ENCODE data around the gene SLC13A5.

SLC13A5 gene

GRCh38 chr17:6706499-6706898 lies 6.7 kb downstream of the SLC13A5 start:
- no peak overlapping the region for H3K9ac ChIP-seq (ENCODE audit: insufficient read length)
- no peaks in the 10 kb centered on the region for H3K36me3 ChIP-seq (ENCODE audit: insufficient read depth, low read length)
- TF ChIP-seq EZH2 (IDR thresholded peaks at IDR 0.05) (no peak), FOXP2 (optimal IDR thresholded peaks at IDR 0.05; ENCODE audit: control extremely low read depth, extremely low read length, insufficient read depth) (no peak), POLR2AphosphoS5 (IDR thresholded peaks at IDR 0.05; ENCODE audit: borderline replicate concordance, low read depth, low read length) (no peak)
- H3K27ac ChIP-seq = no peak overlapping the region
- H3K4me3 ChIP-seq = no peak overlapping the region
- H3K9me3 ChIP-seq (ENCODE audit: low read depth, low read length) = no peaks in the 10 kb centered on the region
- DNase-seq (ENCODE audit: low read depth, low spot score) = no peak

- TF ChIP-seq FOXP2 (optimal IDR thresholded peaks at IDR 0.05; ENCODE audit: control extremely low read depth, extremely low read length, insufficient read depth) (no peak), POLR2AphosphoS5 (IDR thresholded peaks at IDR 0.05; ENCODE audit: borderline replicate concordance, low read depth, low read length) (no peak), EZH2 (IDR thresholded peaks at IDR 0.05) (no peak)
- Histone ChIP-seq H3K36me3 (ENCODE audit: insufficient read depth, low read length) (no peaks in the 10 kb centered on the region), H3K9me3 (ENCODE audit: low read depth, low read length) (no peaks in the 10 kb centered on the region), H3K27ac (no peak overlapping the region), H3K9ac (ENCODE audit: insufficient read length) (no peak overlapping the region), H3K4me3 (no peak overlapping the region)
- no peak for DNase-seq (ENCODE audit: low read depth, low spot score)
Observed at GRCh38 chr17:6704470-6705052, 8.6 kb downstream of the SLC13A5 start.

- TF ChIP-seq EZH2 (IDR thresholded peaks at IDR 0.05) = no peak
- no peak for TF ChIP-seq FOXP2 (optimal IDR thresholded peaks at IDR 0.05; ENCODE audit: control extremely low read depth, extremely low read length, insufficient read depth)
- no peak for TF ChIP-seq POLR2AphosphoS5 (IDR thresholded peaks at IDR 0.05; ENCODE audit: borderline replicate concordance, low read depth, low read length)
- no peak overlapping the region for H3K4me3 ChIP-seq
- no peak overlapping the region for H3K27ac ChIP-seq
- no peaks in the 10 kb centered on the region for H3K36me3 ChIP-seq (ENCODE audit: insufficient read depth, low read length)
- DNase-seq (ENCODE audit: low read depth, low spot score) = no peak
- H3K9me3 ChIP-seq (ENCODE audit: low read depth, low read length) = no peaks in the 10 kb centered on the region
- H3K9ac ChIP-seq (ENCODE audit: insufficient read length) = no peak overlapping the region
Observed at GRCh38 chr17:6703751-6704150, 9.4 kb downstream of the SLC13A5 start.

GRCh38 chr17:6702567-6703215 lies 10.5 kb downstream of the SLC13A5 start:
- no peak for TF ChIP-seq EZH2 (IDR thresholded peaks at IDR 0.05)
- no peak for TF ChIP-seq POLR2AphosphoS5 (IDR thresholded peaks at IDR 0.05; ENCODE audit: borderline replicate concordance, low read depth, low read length)
- TF ChIP-seq FOXP2 (optimal IDR thresholded peaks at IDR 0.05; ENCODE audit: control extremely low read depth, extremely low read length, insufficient read depth) = no peak
- H3K9ac ChIP-seq (ENCODE audit: insufficient read length) = no peak overlapping the region

GRCh38 chr17:6701719-6702118 lies 11.4 kb downstream of the SLC13A5 start:
- DNase-seq (ENCODE audit: low read depth, low spot score) = no peak
- TF ChIP-seq EZH2 (IDR thresholded peaks at IDR 0.05) (no peak), FOXP2 (optimal IDR thresholded peaks at IDR 0.05; ENCODE audit: control extremely low read depth, extremely low read length, insufficient read depth) (no peak), POLR2AphosphoS5 (IDR thresholded peaks at IDR 0.05; ENCODE audit: borderline replicate concordance, low read depth, low read length) (no peak)
- H3K9me3 ChIP-seq (ENCODE audit: low read depth, low read length) = no peaks in the 10 kb centered on the region

More at GRCh38 chr17:6702567-6703215, 10.5 kb downstream of the SLC13A5 start:
- Histone ChIP-seq H3K36me3 (ENCODE audit: insufficient read depth, low read length) (no peaks in the 10 kb centered on the region), H3K4me3 (no peak overlapping the region), H3K9me3 (ENCODE audit: low read depth, low read length) (no peaks in the 10 kb centered on the region), H3K27ac (no peak overlapping the region)
- no peak for DNase-seq (ENCODE audit: low read depth, low spot score)

GRCh38 chr17:6700948-6701307 lies 12.2 kb downstream of the SLC13A5 start:
- TF ChIP-seq FOXP2 (optimal IDR thresholded peaks at IDR 0.05; ENCODE audit: control extremely low read depth, extremely low read length, insufficient read depth) (no peak), EZH2 (IDR thresholded peaks at IDR 0.05) (no peak), POLR2AphosphoS5 (IDR thresholded peaks at IDR 0.05; ENCODE audit: borderline replicate concordance, low read depth, low read length) (no peak)
- Histone ChIP-seq H3K9me3 (ENCODE audit: low read depth, low read length) (no peaks in the 10 kb centered on the region), H3K36me3 (ENCODE audit: insufficient read depth, low read length) (no peaks in the 10 kb centered on the region), H3K9ac (ENCODE audit: insufficient read length) (no peak overlapping the region), H3K27ac (no peak overlapping the region), H3K4me3 (no peak overlapping the region)
- no peak for DNase-seq (ENCODE audit: low read depth, low spot score)

More at GRCh38 chr17:6701719-6702118, 11.4 kb downstream of the SLC13A5 start:
- H3K4me3 ChIP-seq = no peak overlapping the region
- H3K27ac ChIP-seq = no peak overlapping the region
- H3K36me3 ChIP-seq (ENCODE audit: insufficient read depth, low read length) = no peaks in the 10 kb centered on the region
- H3K9ac ChIP-seq (ENCODE audit: insufficient read length) = no peak overlapping the region

- no peak for DNase-seq (ENCODE audit: low read depth, low spot score)
- Histone ChIP-seq H3K36me3 (ENCODE audit: insufficient read depth, low read length) (no peaks in the 10 kb centered on the region), H3K4me3 (no peak overlapping the region), H3K27ac (no peak overlapping the region), H3K9me3 (ENCODE audit: low read depth, low read length) (no peaks in the 10 kb centered on the region), H3K9ac (ENCODE audit: insufficient read length) (no peak overlapping the region)
- TF ChIP-seq POLR2AphosphoS5 (IDR thresholded peaks at IDR 0.05; ENCODE audit: borderline replicate concordance, low read depth, low read length) (no peak), FOXP2 (optimal IDR thresholded peaks at IDR 0.05; ENCODE audit: control extremely low read depth, extremely low read length, insufficient read depth) (no peak)
Observed at GRCh38 chr17:6699997-6700947, 12.9 kb downstream of the SLC13A5 start.

- no peak for DNase-seq (ENCODE audit: low read depth, low spot score)
- Histone ChIP-seq H3K9ac (ENCODE audit: insufficient read length) (no peak overlapping the region), H3K4me3 (no peak overlapping the region), H3K9me3 (ENCODE audit: low read depth, low read length) (no peaks in the 10 kb centered on the region), H3K36me3 (ENCODE audit: insufficient read depth, low read length) (no peaks in the 10 kb centered on the region), H3K27ac (no peak overlapping the region)
- TF ChIP-seq FOXP2 (optimal IDR thresholded peaks at IDR 0.05; ENCODE audit: control extremely low read depth, extremely low read length, insufficient read depth) (no peak), POLR2AphosphoS5 (IDR thresholded peaks at IDR 0.05; ENCODE audit: borderline replicate concordance, low read depth, low read length) (no peak), EZH2 (IDR thresholded peaks at IDR 0.05) (no peak)
Observed at GRCh38 chr17:6698004-6698403, 15.2 kb downstream of the SLC13A5 start.
